ENCODE measurements around the gene SLC35F5.
"Not testable (repeated sequence)": the region's sequence is repeated elsewhere in the genome, so short reads cannot be mapped to it uniquely, and the experiment has no call there.

DNA sequence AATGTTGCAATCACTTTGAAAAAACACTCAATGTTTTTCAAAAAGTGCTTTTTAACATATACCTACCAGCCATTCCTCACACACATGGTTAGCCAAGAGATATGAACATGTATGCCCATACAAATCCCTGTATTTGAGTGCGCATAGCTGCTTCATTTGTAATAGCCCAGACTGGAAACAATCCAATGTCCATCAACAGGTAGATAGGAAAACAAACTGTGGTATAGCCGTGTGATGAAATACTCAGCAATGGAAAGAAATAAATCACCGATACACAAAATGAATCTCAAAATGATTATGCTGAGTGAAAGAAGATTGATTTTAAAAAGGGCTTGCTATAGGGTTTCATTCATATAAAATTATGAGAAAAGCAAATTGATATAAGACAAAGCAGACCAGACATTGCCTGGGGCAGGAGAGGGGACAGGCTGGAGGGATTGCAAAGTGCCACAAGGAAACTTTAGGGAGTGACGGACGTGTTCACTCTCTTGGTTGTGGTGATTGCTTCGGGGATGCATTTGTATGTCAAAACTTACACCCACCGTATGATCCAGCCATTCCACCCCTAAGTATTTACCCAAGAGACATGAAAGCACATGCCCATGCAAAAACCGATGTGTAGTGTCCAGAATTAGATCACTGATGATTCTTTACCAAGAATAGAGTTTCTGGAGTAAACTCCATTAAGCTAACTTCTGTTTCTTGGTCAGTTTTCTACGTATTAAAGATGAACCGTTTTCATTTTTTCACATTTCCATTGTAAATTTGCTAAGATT is 93.0 kb downstream of the SLC35F5 start:
- TF ChIP-seq POLR2AphosphoS5, POLR2A (IDR thresholded peaks at IDR 0.05; ENCODE audit: low read depth, low read length): not testable (repeated sequence)

Data from GM12892 (cell line).